Activated naive CD8-positive, alpha-beta T cell treated with anti-CD3 and anti-CD28 coated beads, Interleukin-2, amount 10 ng/mL, durations not matched to agents 7 days and 5 days (primary cell): Measurements from ENCODE around the gene SIGLEC1. TPM values are rescaled to one million over a fixed set of nuclear protein-coding genes. Genes with fewer than 3 reads are reported as not detected.

Experiments
- ATAC-seq: fragments of 150-1000 bp; cut with Tn5 transposase; one replicate; pipeline ENCODE4 v1.10.0; 2021; ENCODE audit warnings: low read depth, moderate library complexity
- POLR2A ChIA-PET: fragments of 350-600 bp; sonication (Branson Sonifier 250); formaldehyde crosslinking; loops from one replicate; lab custom pipeline; 2021; ENCODE audit warnings: antibody characterized with exemption; lab: Charles Lee
- DNase-seq: peaks from one replicate; pipeline ENCODE4 v3.0.0; 2021
- H3K27ac Mint-ChIP-seq: one replicate; pipeline ENCODE4 v1.8.0; 2022; ENCODE audit warnings: mild to moderate bottlenecking, mixed read lengths
- H3K27me3 Mint-ChIP-seq: one replicate; pipeline ENCODE4 v1.8.0; 2022; ENCODE audit warnings: mild to moderate bottlenecking, moderate library complexity, mixed read lengths
- H3K36me3 Mint-ChIP-seq: one replicate; pipeline ENCODE4 v1.8.0; 2021; ENCODE audit warnings: mild to moderate bottlenecking, mixed read lengths
- H3K4me1 Mint-ChIP-seq: one replicate; pipeline ENCODE4 v1.8.0; 2021; ENCODE audit warnings: mixed read lengths
- H3K4me3 Mint-ChIP-seq: one replicate; pipeline ENCODE4 v1.8.0; 2022; ENCODE audit warnings: mild to moderate bottlenecking, moderate library complexity, mixed read lengths
- H3K9me3 Mint-ChIP-seq: one replicate; pipeline ENCODE4 v1.8.0; 2021; ENCODE audit warnings: mixed read lengths
- total RNA-seq, 2 experiments: library from RNA; stranded (reverse); gene quantifications; one replicate each; pipeline ENCODE4 v1.2.3, GENCODE V29; 2021

Gene SIGLEC1
- under 1 TPM; 0.20 to 0.25 TPM for total RNA-seq

- Mint-ChIP-seq H3K27me3 (peaks cover 6% of the 10 kb centered on the region), H3K9me3 (no peaks in the 10 kb centered on the region), H3K4me1 (peaks cover 1% of the 10 kb centered on the region), H3K4me3 (no peak within 1 kb of the TSS), H3K36me3 (no peaks in the 10 kb centered on the region), H3K27ac (no peak within 1 kb of the TSS)
- ATAC-seq (no peak), DNase-seq (no peak)
- POLR2A ChIA-PET = no interaction called here
Observed at GRCh38 chr20:3712279-3712873, at the start of gene SIGLEC1. Gene SIGLEC1, minus strand, starts transcription at chr20:3712600. Its CDS starts 5,472 bp downstream, at chr20:3707128.

- Mint-ChIP-seq H3K4me1 (peaks cover 2% of the 10 kb centered on the region), H3K27ac (no peak overlapping the region), H3K36me3 (peaks cover 3% of the 10 kb centered on the region), H3K4me3 (no peak overlapping the region), H3K27me3 (no peaks in the 10 kb centered on the region), H3K9me3 (no peaks in the 10 kb centered on the region)
- ATAC-seq (no peak), DNase-seq (no peak)
- POLR2A ChIA-PET = no interaction called here
Observed at GRCh38 chr20:3760655-3761348, 48.4 kb upstream of the SIGLEC1 start.

GRCh38 chr20:3759884-3760283 lies 47.5 kb upstream of the SIGLEC1 start:
- Mint-ChIP-seq H3K27ac (peak overlapping the region; percentile 50), H3K27me3 (no peaks in the 10 kb centered on the region), H3K36me3 (peaks cover 3% of the 10 kb centered on the region), H3K9me3 (no peaks in the 10 kb centered on the region), H3K4me3 (no peak overlapping the region), H3K4me1 (peaks cover 2% of the 10 kb centered on the region)
- POLR2A ChIA-PET = interaction anchor here (1.9 kb wide), 1 partner anchor 8 kb away, joined by 6 read pairs; the partner anchor contains the start of gene ADISSP
- DNase-seq (no peak), ATAC-seq (no peak)

DNA sequence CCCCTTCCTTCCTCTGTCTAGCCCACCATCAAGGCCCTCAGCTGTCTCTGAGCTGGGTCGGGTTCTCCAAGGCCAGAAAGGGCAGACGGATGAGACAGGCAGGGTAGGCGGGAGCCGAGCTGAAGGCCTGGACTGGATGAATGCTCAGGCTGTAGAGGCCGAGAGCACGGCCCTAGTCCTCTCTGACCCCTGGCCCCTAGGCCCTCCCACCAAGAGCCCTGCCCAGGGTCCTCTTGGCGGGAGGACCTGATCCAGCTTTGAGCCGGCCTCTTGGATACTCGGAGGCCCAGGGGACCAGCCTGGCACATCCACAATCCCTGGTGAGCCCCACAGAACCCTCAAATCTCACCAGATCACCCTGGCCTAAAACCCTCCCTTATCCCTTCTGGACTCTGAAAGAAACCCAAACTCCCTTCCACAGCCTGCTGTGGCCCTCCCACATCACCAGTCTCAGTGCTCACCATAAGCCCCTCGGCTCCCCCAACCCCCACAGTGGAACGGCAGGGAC lies 47.0 kb upstream of the SIGLEC1 start:
- ATAC-seq (no peak), DNase-seq (no peak)
- Mint-ChIP-seq H3K4me1 (peaks cover 2% of the 10 kb centered on the region), H3K9me3 (no peaks in the 10 kb centered on the region), H3K36me3 (peaks cover 2% of the 10 kb centered on the region), H3K4me3 (no peak overlapping the region), H3K27ac (peak overlapping the region; percentile 50), H3K27me3 (no peaks in the 10 kb centered on the region)
- POLR2A ChIA-PET = interaction anchor here (1.9 kb wide), 1 partner anchor 9 kb away, joined by 6 read pairs; the partner anchor contains the start of gene ADISSP

- no peaks in the 10 kb centered on the region for H3K27me3 Mint-ChIP-seq
- H3K4me3 Mint-ChIP-seq = no peak overlapping the region
- POLR2A ChIA-PET = interaction anchor here (1.9 kb wide), 1 partner anchor 10 kb away, joined by 6 read pairs; the partner anchor contains the start of gene ADISSP
- ATAC-seq (no peak), DNase-seq (no peak)
- H3K36me3 Mint-ChIP-seq = peaks cover 2% of the 10 kb centered on the region
- peaks cover 2% of the 10 kb centered on the region for H3K4me1 Mint-ChIP-seq
- no peaks in the 10 kb centered on the region for H3K9me3 Mint-ChIP-seq
- H3K27ac Mint-ChIP-seq = no peak overlapping the region
Observed at GRCh38 chr20:3758566-3758965, 46.2 kb upstream of the SIGLEC1 start.

DNA sequence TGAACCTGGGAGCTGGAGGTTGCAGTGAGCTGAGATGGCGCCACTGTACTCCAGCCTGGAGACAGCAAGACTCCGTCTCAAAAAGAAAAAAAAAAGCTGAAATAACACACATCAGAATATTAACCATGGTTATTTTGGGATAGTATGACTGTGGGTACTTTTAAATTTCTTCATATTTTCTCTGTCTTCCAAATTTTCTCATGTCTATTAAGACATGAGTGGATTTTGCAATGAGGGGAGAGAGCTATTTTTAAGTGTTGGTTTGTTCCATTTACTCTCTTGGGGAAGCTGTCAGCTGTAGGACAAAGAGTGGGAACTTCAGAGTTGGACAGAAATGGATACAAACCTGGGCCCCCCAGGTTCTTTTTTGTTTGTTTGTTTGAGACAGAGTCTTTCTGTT lies 44.9 kb upstream of the SIGLEC1 start:
- POLR2A ChIA-PET = interaction anchor here (0.6 to 1.5 kb wide), 2 partner anchors 10 to 1070 kb away, joined by 3 to 5 read pairs; partner anchors contain the start of gene ADISSP
- Mint-ChIP-seq H3K36me3 (peaks cover 2% of the 10 kb centered on the region), H3K27ac (no peak overlapping the region), H3K4me1 (peaks cover 7% of the 10 kb centered on the region), H3K9me3 (no peaks in the 10 kb centered on the region), H3K4me3 (no peak overlapping the region), H3K27me3 (no peaks in the 10 kb centered on the region)
- ATAC-seq (no peak), DNase-seq (no peak)

GRCh38 chr20:3755814-3756480 lies 43.5 kb upstream of the SIGLEC1 start:
- POLR2A ChIA-PET = interaction anchor here (0.6 to 1.7 kb wide), 3 partner anchors 12 to 1375 kb away, joined by 3 to 5 read pairs (median 4); partner anchors contain the start of gene ADISSP
- Mint-ChIP-seq H3K36me3 (peaks cover 2% of the 10 kb centered on the region), H3K27me3 (no peaks in the 10 kb centered on the region), H3K9me3 (no peaks in the 10 kb centered on the region), H3K4me3 (no peak overlapping the region), H3K4me1 (peaks cover 7% of the 10 kb centered on the region), H3K27ac (no peak overlapping the region)
- DNase-seq (no peak), ATAC-seq (no peak)

GRCh38 chr20:3755269-3755668 lies 42.9 kb upstream of the SIGLEC1 start:
- Mint-ChIP-seq H3K4me3 (no peak overlapping the region), H3K36me3 (peaks cover 2% of the 10 kb centered on the region), H3K4me1 (peaks cover 7% of the 10 kb centered on the region), H3K27me3 (no peaks in the 10 kb centered on the region), H3K9me3 (no peaks in the 10 kb centered on the region), H3K27ac (no peak overlapping the region)
- POLR2A ChIA-PET = interaction anchor here (0.5 to 1.7 kb wide), 2 partner anchors 12 to 427 kb away, joined by 4 read pairs; partner anchors contain the start of gene ADISSP
- no peak for ATAC-seq
- no peak for DNase-seq

GRCh38 chr20:3754276-3754630 lies 41.9 kb upstream of the SIGLEC1 start:
- no peak for ATAC-seq
- peaks cover 7% of the 10 kb centered on the region for H3K4me1 Mint-ChIP-seq
- H3K9me3 Mint-ChIP-seq = no peaks in the 10 kb centered on the region
- no peak overlapping the region for H3K4me3 Mint-ChIP-seq
- no peak overlapping the region for H3K27ac Mint-ChIP-seq
- POLR2A ChIA-PET = interaction anchor here (1.7 kb wide), 1 partner anchor 13 kb away, joined by 4 read pairs; the partner anchor contains the start of gene ADISSP
- DNase-seq = no peak
- peaks cover 2% of the 10 kb centered on the region for H3K36me3 Mint-ChIP-seq
- H3K27me3 Mint-ChIP-seq = no peaks in the 10 kb centered on the region

GRCh38 chr20:3753501-3754275 lies 41.3 kb upstream of the SIGLEC1 start:
- H3K27me3 Mint-ChIP-seq = no peaks in the 10 kb centered on the region
- H3K9me3 Mint-ChIP-seq = no peaks in the 10 kb centered on the region
- DNase-seq (no peak), ATAC-seq (no peak)
- H3K4me3 Mint-ChIP-seq = no peak overlapping the region
- POLR2A ChIA-PET = interaction anchor here (1.5 kb wide), 1 partner anchor 14 kb away, joined by 12 read pairs; the partner anchor contains the start of gene ADISSP
- H3K27ac Mint-ChIP-seq = no peak overlapping the region
- H3K4me1 Mint-ChIP-seq = peaks cover 7% of the 10 kb centered on the region
- peaks cover 2% of the 10 kb centered on the region for H3K36me3 Mint-ChIP-seq

- Mint-ChIP-seq H3K36me3 (peaks cover 2% of the 10 kb centered on the region), H3K4me3 (no peak overlapping the region), H3K27me3 (no peaks in the 10 kb centered on the region), H3K27ac (no peak overlapping the region), H3K9me3 (no peaks in the 10 kb centered on the region), H3K4me1 (peaks cover 7% of the 10 kb centered on the region)
- POLR2A ChIA-PET = interaction anchor here (0.7 to 1.5 kb wide), 2 partner anchors 9 to 15 kb away, joined by 3 to 12 read pairs; partner anchors contain the start of gene ADISSP
- no peak for DNase-seq
- ATAC-seq = peak; percentile 68
Observed at GRCh38 chr20:3753098-3753497, 40.7 kb upstream of the SIGLEC1 start.

DNA sequence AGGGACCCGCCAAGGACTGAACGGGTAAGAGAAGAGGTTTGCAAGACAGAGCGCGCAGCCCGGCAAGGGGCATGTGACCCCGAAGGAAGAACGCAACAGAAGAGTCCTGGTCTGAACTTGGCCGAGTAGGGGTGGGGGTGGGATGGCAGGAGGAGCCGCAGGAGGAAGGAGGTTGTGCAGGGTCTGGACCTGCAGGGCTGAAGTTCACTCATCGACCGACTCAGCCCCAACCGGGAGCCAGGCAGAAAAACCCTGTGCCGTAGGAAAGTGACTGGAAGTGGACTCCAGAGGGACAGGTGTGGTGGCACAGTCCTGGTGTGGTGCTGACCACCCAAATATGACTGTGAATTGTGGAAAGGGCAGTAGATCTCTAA lies 40.0 kb upstream of the SIGLEC1 start:
- Mint-ChIP-seq H3K9me3 (no peaks in the 10 kb centered on the region), H3K27me3 (no peaks in the 10 kb centered on the region), H3K4me1 (peaks cover 7% of the 10 kb centered on the region), H3K27ac (no peak overlapping the region), H3K36me3 (peaks cover 2% of the 10 kb centered on the region), H3K4me3 (peak overlapping the region; percentile 69)
- ATAC-seq (no peak), DNase-seq (no peak)
- POLR2A ChIA-PET = interaction anchor here (0.7 to 1.5 kb wide), 2 partner anchors 10 to 15 kb away, joined by 3 to 12 read pairs; partner anchors contain the start of gene ADISSP
